Limb (tissue), 2 donors: ENCODE measurements around the gene IKBKG.
"Not testable (repeated sequence)": the region's sequence is repeated elsewhere in the genome, so short reads cannot be mapped to it uniquely, and the experiment has no call there.

ENCODE experiments used
- DNase-seq, 2 donors: peaks; one replicate each; pipeline ENCODE4 v3.0.0-alpha.2; 2016; ENCODE audit errors: extremely low spot score in 2 of 2

IKBKG gene

DNA sequence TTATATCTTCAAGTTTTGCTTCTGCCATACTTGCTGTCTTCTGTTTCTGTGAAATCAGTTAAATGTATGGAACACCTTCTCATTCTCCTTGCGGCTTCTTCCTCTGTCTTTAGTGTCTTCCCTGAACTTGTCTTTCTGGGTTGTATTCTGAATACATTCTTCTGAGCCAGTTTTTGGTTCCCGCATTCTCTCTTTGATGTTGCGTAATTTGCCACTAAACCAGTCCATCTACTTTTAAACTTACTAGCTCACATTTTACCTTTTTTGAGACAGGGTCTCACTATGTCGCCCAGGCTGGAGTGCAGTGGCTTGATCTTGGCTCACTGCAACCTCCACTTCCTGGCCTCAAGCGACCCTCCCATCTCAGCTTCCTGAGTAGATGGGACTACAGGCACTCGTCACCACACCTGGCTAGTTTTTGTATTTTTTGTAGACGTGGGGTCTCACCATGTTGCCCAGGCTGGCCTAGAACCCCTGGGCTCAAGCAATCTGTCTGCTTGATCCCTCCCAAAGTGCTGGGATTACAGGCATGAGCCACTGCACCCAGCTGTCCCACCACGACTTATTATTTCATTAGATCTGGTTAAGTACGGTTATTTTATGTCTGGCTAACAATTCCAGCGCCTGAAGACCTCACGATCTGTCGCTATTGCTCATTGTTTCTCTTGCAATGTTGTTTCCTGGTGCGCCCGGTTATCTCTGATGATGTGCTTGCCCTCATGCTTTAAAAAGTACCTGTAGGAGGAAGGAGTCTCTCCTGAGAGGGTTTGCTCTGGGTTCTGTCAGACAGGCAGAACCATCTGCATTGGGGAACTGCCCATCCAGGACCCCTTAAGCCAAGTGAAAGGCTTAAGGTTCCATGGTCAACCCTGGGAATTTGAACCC, 21.6 kb upstream of the IKBKG start:
- no peak for DNase-seq

DNA sequence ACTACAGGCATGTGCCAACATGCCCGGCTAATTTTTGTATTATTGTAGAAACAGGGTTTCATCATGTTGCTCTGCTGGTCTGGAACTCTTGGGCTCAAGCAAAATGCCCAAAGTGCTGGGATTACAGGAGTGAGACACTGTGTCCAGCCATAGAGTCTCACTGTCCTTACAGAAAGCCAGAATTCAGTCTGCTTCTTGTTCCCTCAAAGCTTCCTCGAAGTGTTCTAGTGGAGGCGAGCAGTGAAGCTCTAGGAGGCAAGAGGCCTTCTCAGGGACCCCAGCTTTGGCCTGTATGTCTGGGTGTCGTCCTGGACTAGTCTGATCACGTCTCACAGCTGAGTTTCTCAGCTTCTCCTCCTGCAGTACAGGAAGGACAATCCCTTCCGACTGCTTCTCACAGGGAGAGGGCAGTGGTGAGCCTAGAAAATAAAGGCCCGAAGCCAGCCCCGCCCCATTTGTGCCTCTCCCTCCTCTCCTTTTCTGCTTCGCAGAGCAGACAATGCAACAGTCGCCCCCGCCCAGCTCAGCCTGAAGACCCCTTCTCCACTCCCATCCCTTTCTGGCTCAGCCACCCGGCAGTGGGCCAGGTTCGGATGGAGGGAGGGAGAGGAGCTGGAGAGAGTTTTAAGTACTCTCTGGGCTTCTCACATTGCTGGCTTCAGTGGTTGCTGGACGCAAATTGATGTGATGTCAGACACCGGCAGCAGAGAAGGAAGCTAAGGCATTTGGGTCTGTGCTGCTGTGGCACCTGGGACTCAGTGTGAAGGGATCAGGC, 20.3 kb upstream of the IKBKG start:
- DNase-seq, result peak; percentile 81 to 88

- no peak for DNase-seq
Measured at GRCh38 chrX:154529206-154529612, 18.2 kb upstream of the IKBKG start.

DNA sequence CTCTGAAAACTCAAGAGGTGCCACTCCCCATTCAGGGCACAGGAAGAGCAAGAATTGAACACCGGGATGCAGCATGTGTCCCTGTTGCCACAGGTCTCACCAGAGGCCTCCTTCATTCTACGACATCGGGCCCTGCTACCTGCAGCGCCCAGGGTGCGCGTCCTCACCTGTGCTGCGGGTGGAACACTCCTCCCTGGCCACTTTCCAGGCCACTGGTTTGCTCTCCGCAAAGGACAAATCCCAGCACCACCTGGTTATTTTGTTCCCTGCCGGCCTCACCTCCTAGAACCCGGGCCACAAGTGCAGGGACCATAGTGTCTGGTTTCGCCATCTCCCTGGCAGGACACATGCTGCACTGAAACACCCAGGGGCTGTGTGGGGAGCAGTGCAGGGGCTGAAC, 17.1 kb upstream of the IKBKG start:
- DNase-seq, result no peak

GRCh38 chrX:154531626-154532025, 15.8 kb upstream of the IKBKG start:
- DNase-seq, result no peak

GRCh38 chrX:154532690-154533089, 14.7 kb upstream of the IKBKG start:
- DNase-seq, result no peak

- DNase-seq, result peak; percentile 72 to 90
Measured at GRCh38 chrX:154534526-154535322, 12.7 kb upstream of the IKBKG start.

GRCh38 chrX:154535892-154536291, 11.5 kb upstream of the IKBKG start:
- DNase-seq, result no peak

GRCh38 chrX:154539077-154539476, 8.3 kb upstream of the IKBKG start:
- DNase-seq, result no peak

GRCh38 chrX:154540365-154540764, 7.1 kb upstream of the IKBKG start:
- DNase-seq, result not testable (repeated sequence)

- DNase-seq, result no peak
Measured at GRCh38 chrX:154540897-154541535, 6.4 kb upstream of the IKBKG start.

DNA sequence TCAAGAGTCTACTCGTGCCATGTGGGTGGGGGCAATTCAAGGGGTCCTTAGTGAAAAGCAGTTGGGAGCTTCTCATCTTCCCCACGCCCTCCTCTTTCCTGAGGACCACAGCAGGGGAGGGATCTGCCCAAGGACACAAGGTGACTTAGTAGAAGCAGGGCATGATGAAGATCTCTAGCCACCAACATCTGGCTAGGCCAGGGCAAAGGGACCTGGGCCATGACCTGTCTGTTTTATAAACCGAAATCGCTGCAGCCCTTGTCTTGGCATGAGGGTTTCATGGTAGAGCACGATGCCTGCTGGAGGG, 5.9 kb upstream of the IKBKG start:
- DNase-seq, result no peak

DNA sequence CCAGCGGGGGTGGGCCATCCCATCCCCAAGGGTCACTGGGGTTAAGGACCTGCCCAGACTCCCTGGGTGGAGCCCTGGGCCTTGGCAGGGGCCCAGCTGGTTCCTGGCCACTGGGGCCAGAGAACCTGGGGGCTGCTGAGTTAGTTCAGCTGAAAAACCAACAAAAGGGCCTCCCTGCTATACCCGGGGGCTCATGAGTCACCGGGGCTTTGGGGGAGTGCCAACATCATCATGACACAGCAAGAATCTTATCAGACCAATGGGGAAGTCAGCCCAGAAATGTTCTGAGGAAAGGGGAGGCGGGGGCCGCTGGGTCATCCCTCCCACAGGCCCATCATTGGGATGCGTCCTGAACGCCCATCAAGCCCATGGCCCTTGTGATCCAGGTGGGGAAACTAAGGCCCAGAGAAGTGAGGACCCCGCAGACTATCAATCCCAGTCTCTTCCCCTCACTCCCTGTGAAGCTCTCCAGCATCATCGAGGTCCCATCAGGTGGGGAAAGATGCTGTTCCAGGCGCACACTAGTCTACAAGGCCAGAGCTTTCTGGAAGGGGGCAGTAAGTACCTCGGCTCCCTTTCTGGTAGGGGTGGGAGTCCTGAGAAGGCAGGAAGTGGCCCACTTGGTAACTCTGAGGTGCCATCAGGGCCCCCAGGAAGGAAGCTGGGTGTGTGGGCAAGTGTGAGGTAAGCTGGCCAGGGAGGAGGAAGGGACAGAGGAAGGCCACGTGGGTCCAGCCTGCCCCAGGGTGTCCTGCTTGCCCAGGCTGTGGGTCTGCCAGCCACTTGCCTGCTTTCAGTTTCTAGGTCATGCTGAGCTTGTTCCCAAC, 5.3 kb upstream of the IKBKG start:
- DNase-seq, result no peak

GRCh38 chrX:154542723-154543424, 4.5 kb upstream of the IKBKG start:
- no peak for DNase-seq

DNA sequence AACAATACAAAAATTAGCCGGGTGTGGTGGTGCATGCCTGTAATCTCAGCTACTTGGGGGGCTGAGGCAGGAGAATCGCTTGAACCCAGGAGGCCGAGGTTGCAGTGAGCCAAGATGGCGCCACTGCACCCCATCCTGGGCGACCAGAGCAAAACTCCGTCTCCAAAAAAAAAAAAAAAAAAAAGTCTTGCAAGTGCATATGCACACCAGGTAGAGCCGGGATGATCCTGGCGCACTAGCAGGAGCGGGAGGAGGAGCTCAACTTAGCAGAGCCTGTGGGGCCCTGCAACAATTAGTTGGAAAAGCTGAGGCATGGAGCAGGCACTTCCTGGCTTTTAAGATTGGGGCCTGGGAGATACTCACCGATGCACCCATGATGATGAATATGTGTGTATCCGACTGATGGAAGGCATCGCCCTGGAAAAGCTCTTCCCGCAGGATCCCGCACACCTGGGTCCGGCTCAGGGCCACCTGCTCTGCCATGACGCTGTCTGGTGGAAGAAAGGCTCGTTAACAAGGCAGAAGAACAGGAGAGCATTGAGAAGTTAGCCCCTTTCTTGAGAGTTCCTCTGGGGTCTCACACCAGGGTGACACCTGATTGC, 1.6 kb upstream of the IKBKG start:
- DNase-seq, result no peak

DNA sequence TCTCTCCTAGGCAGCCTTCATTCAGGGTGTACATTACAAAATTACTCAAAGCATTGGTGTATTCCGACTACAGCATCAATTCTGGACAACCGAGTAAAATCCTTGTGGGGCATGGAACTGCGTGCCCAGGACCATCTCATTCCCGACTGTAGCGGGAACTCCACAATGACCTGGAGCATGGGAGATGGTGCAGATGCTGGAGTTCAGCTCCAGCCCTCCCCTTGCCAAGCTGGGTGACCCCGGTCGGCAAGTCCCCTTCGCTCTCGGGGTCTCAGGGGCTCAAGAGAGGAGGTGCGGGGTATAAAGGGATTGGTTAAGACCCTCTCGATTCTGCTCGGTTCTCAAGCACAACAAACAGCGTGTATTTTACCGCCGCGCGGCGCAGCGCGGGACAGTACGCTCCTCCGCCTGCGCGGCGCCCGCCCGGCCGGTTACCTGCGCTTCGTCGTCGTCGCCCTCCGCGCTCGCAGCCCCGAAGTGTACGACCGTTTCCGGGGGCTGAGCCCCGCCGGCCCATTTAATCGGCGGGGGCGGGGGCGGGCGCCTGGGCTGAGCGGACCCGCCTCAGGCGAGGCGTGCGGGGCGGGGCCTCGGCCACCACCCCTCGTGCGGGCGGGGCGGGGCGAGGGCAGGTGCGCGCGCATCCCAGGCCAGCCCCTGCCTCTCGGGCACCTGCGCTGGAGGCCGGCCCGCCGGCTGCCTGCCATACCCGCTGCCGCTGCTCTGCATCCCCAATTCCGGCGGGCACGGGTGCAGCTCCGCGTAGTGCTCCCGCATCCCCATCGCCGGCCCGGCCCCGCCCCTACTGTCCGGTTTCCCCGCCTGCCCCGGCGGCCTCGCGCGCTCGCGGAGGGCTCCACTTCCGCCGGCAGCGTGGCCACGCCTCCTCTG, 821 bp upstream of the IKBKG start, which contains the start of gene G6PD:
Gene G6PD, minus strand, starts transcription at position 493 of the 891 bp plus-strand sequence. CDS start 691 bp downstream, outside the sequence.
- DNase-seq, result peak; percentile 55 to 89

DNA sequence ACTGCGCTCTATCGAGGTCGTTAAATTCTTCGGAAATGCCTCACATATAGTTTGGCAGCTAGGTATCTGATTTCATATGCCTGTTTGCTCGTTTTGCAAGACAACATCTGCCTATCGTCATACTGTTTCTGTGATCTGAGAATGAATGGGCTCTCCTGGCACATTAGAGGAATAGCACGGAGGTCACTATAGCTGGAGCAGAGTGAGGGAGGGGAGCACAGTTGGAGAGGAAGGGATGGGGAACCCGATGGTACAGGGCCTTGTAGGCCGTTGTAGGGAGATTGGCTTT, 552 bp downstream of the IKBKG start:
- no peak for DNase-seq

DNA sequence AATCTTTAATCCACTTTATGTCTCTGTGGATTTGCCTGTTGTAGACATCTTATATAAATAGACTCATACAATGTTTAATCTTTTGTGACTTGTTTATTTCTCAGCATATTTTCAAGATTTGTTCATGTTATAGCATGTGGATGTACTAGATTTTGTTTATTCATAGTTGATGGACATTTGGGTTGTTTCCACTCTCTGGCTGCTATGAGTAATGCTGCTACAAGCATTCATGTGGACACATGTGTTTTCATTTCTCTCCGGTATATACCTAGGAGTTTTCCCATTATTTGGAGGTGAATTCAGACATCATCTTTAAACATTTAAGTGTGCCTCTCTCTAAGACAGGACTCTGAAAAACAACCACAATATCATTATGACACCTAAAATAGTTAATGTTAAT, 2.3 kb downstream of the IKBKG start:
- DNase-seq, result no peak
